ENCODE results near the gene GRM4.

The GRM4 gene

GRCh38 chr6:34157236-34157830 lies 11.4 kb upstream of the GRM4 start:
- DNase-seq, result no peak

GRCh38 chr6:34155471-34156300 lies 9.8 kb upstream of the GRM4 start:
- DNase-seq, result no peak

GRCh38 chr6:34154668-34155447 lies 9.0 kb upstream of the GRM4 start:
- peak; percentile 72 for DNase-seq

GRCh38 chr6:34152806-34153520 lies 7.1 kb upstream of the GRM4 start:
- no peak for DNase-seq

GRCh38 chr6:34152042-34152524 lies 6.2 kb upstream of the GRM4 start:
- no peak for DNase-seq

- DNase-seq, result no peak
Observed at GRCh38 chr6:34151321-34152041, 5.6 kb upstream of the GRM4 start.

- DNase-seq, result no peak
Observed at GRCh38 chr6:34150766-34151165, 4.9 kb upstream of the GRM4 start.

- DNase-seq, result no peak
Observed at GRCh38 chr6:34149831-34150400, 4.0 kb upstream of the GRM4 start.

GRCh38 chr6:34149452-34149810 lies 3.5 kb upstream of the GRM4 start:
- DNase-seq, result no peak

GRCh38 chr6:34148631-34149451 lies 3.0 kb upstream of the GRM4 start:
- DNase-seq, result no peak

- DNase-seq, result no peak
Observed at GRCh38 chr6:34147906-34148630, 2.2 kb upstream of the GRM4 start.

- DNase-seq, result no peak
Observed at GRCh38 chr6:34146801-34147592, 1.1 kb upstream of the GRM4 start.

GRCh38 chr6:34145161-34146020 lies 496 bp downstream of the GRM4 start:
- peak; percentile 27 for DNase-seq

- DNase-seq, result no peak
Observed at GRCh38 chr6:34144581-34145160, 1.2 kb downstream of the GRM4 start.

- DNase-seq, result peak; percentile 54
Observed at GRCh38 chr6:34143884-34144580, 1.9 kb downstream of the GRM4 start.

GRCh38 chr6:34143196-34143883 lies 2.5 kb downstream of the GRM4 start:
- no peak for DNase-seq
